A549 (cell line): Measurements from ENCODE around the gene MCU. TPM values are rescaled to one million over a fixed set of nuclear protein-coding genes. Genes with fewer than 3 reads are reported as not detected.
"Not testable (repeated sequence)": the region's sequence is repeated elsewhere in the genome, so short reads cannot be mapped to it uniquely, and the experiment has no call there.

ENCODE experiments used
- ATAC-seq, 2 experiments: fragments of 200-7000 bp in 1 of 2; fragments of >200 bp in 1 of 2; cut with Nextera tagmentation in 1 of 2; cut with Tn5 transposase in 1 of 2; 3 replicates each; pipeline versions ENCODE4 v1.8.0 to v1.9.1; 2018 to 2020; ENCODE audit warnings: mild to moderate bottlenecking in 1 of 2, moderate library complexity in 1 of 2
- CTCF ChIA-PET: fragments of 300-600 bp; sonication (Branson Sonifier 250); formaldehyde crosslinking; extraction: SDS; loops from one replicate; lab custom pipeline; 2021; ENCODE audit warnings: antibody characterized with exemption, inconsistent platforms; lab: Yijun Ruan, JAX
- POLR2A ChIA-PET: fragments of 350-600 bp; formaldehyde crosslinking; extraction: SDS; loops from one replicate; lab custom pipeline; 2021; ENCODE audit warnings: antibody characterized with exemption, inconsistent platforms; lab: Yijun Ruan, JAX
- DNase-seq, 2 experiments: peaks; one replicate each; pipeline versions ENCODE4 v3.0.0 to v3.0.0-alpha.2; 2011 to 2016; ENCODE audit warnings: low read depth in 1 of 2, low spot score in 1 of 2
- FAIRE-seq: peaks from 2 replicates; lab custom pipeline; 2011; peaks lifted over from hg19 to GRCh38; lab: Jason Lieb, UNC
- H3K27ac ChIP-seq, 2 experiments: fragments of >200 bp; sonication (Bioruptor Twin); formaldehyde crosslinking; 3 replicates each; pipeline ENCODE4 v1.5.1; 2016 to 2017
- H3K4me1 ChIP-seq: fragments of >200 bp; sonication (Bioruptor Twin); formaldehyde crosslinking; 3 replicates; pipeline ENCODE4 v1.6.1; 2016
- H3K4me2 ChIP-seq: fragments of >200 bp; sonication (Bioruptor Twin); formaldehyde crosslinking; 3 replicates; pipeline ENCODE4 v1.6.1; 2016
- H3K4me3 ChIP-seq: fragments of >200 bp; sonication (Bioruptor Twin); formaldehyde crosslinking; 3 replicates; pipeline ENCODE4 v1.5.1; 2016
- H3K9me3 ChIP-seq: fragments of >200 bp; sonication (Bioruptor Twin); formaldehyde crosslinking; 3 replicates; pipeline ENCODE4 v1.6.1; 2016
- CBX2 ChIP-seq: fragments of 200-600 bp; sonication (generic); IDR thresholded peaks from 2 replicates; pipeline ENCODE4 v1.6.1; 2016; ENCODE audit warnings: low read depth, mild to moderate bottlenecking, borderline replicate concordance
- CBX8 ChIP-seq: fragments of 200-600 bp; sonication (generic); IDR thresholded peaks from 2 replicates; pipeline ENCODE4 v1.6.1; 2016
- CEBPB ChIP-seq, 2 experiments: fragments of >200 bp in 1 of 2; sonication (Bioruptor Twin) in 1 of 2; formaldehyde crosslinking in 1 of 2; IDR thresholded peaks; 2 replicates each; pipeline ENCODE4 v1.6.1; 2012 to 2016
- CHD2 ChIP-seq: fragments of 150-350 bp; IDR thresholded peaks from 2 replicates; pipeline ENCODE4 v1.6.1; 2014; ENCODE audit warnings: low read length; ENCODE audit not compliant: partially characterized antibody
- CHD4 ChIP-seq: fragments of 200-600 bp; sonication (generic); IDR thresholded peaks from 2 replicates; pipeline ENCODE4 v1.6.1; 2016; ENCODE audit warnings: antibody characterized with exemption, mild to moderate bottlenecking, borderline replicate concordance
- E2F6 ChIP-seq: IDR thresholded peaks from 2 replicates; pipeline ENCODE4 v1.6.1; 2012; ENCODE audit warnings: low read depth, borderline replicate concordance
- EHF ChIP-seq: fragments of 250-450 bp; sonication (Bioruptor Pico); IDR thresholded peaks from 2 replicates; pipeline ENCODE4 v1.5.0; 2020; ENCODE audit warnings: mild to moderate bottlenecking
- ESRRA ChIP-seq: fragments of 150-350 bp; IDR thresholded peaks from 2 replicates; pipeline ENCODE4 v1.6.1; 2014; ENCODE audit warnings: mild to moderate bottlenecking, low read length, borderline replicate concordance
- FOSB ChIP-seq: fragments of 250-450 bp; sonication (Bioruptor Pico); IDR thresholded peaks from 2 replicates; pipeline ENCODE4 v1.5.0; 2020; ENCODE audit warnings: mild to moderate bottlenecking, moderate library complexity
- FOSL2 ChIP-seq, 2 experiments: fragments of 450-650 bp in 1 of 2; fragments of >200 bp in 1 of 2; sonication (Bioruptor Twin) in 1 of 2; formaldehyde crosslinking; IDR thresholded peaks; 2 replicates each; pipeline versions ENCODE4 v1.5.0 to v1.6.1; 2016 to 2020; ENCODE audit warnings: mild to moderate bottlenecking in 1 of 2, moderate library complexity in 1 of 2
- FOXS1 ChIP-seq: fragments of 250-450 bp; sonication (Bioruptor Pico); IDR thresholded peaks from 2 replicates; pipeline ENCODE4 v1.5.0; 2020; ENCODE audit warnings: mild to moderate bottlenecking, moderate library complexity
- HDAC2 ChIP-seq: fragments of 200-600 bp; sonication (generic); IDR thresholded peaks from 2 replicates; pipeline ENCODE4 v1.6.1; 2016
- HES2 ChIP-seq: fragments of >200 bp; sonication (Bioruptor Twin); formaldehyde crosslinking; IDR thresholded peaks from 2 replicates; pipeline ENCODE4 v1.6.1; 2016
- HEYL ChIP-seq: fragments of 250-450 bp; sonication (Bioruptor Pico); IDR thresholded peaks from 2 replicates; pipeline ENCODE4 v1.8.0; 2021; ENCODE audit warnings: mild to moderate bottlenecking, moderate library complexity
- HOXA7 ChIP-seq: fragments of 250-450 bp; sonication (Bioruptor Pico); IDR thresholded peaks from 2 replicates; pipeline ENCODE4 v1.5.0; 2020; ENCODE audit warnings: mild to moderate bottlenecking, moderate library complexity
- JUNB ChIP-seq: fragments of >200 bp; sonication (Bioruptor Twin); formaldehyde crosslinking; IDR thresholded peaks from 2 replicates; pipeline ENCODE4 v1.6.1; 2016
- KDM1A ChIP-seq: fragments of 200-600 bp; sonication (generic); IDR thresholded peaks from 2 replicates; pipeline ENCODE4 v1.6.1; 2016; ENCODE audit warnings: low read depth, mild to moderate bottlenecking
- MAFK ChIP-seq: fragments of 450-650 bp; IDR thresholded peaks from 2 replicates; pipeline ENCODE4 v1.6.1; 2014; ENCODE audit not compliant: partially characterized antibody
- MAZ ChIP-seq: fragments of 150-350 bp; IDR thresholded peaks from 2 replicates; pipeline ENCODE4 v1.6.1; 2014; ENCODE audit warnings: antibody characterized with exemption, low read depth, low read length, borderline replicate concordance
- MYC ChIP-seq: IDR thresholded peaks from 2 replicates; pipeline ENCODE4 v1.6.1; 2012; ENCODE audit warnings: mild to moderate bottlenecking, inconsistent platforms, low read length, improper control_type of control experiment, borderline replicate concordance
- NFE2L2 ChIP-seq: fragments of 150-350 bp; conservative IDR thresholded peaks from 2 replicates; pipeline ENCODE4 v1.6.1; 2014; ENCODE audit warnings: low read length
- POLR2AphosphoS2 ChIP-seq: conservative IDR thresholded peaks from 2 replicates; pipeline ENCODE4 v1.6.1; 2012; ENCODE audit warnings: low read length, improper control_type of control experiment, inconsistent platforms
- RAD21 ChIP-seq, 2 experiments: fragments of >200 bp in 1 of 2; sonication (Bioruptor Twin) in 1 of 2; formaldehyde crosslinking in 1 of 2; IDR thresholded peaks in 1 of 2; conservative IDR thresholded peaks in 1 of 2; 2 replicates in 1 of 2; 3 replicates in 1 of 2; pipeline ENCODE4 v1.6.1; 2012 to 2018; ENCODE audit warnings: inconsistent platforms in 1 of 2
- RARB ChIP-seq: fragments of 250-450 bp; sonication (Bioruptor Pico); IDR thresholded peaks from 2 replicates; pipeline ENCODE4 v1.8.0; 2021; ENCODE audit warnings: mild to moderate bottlenecking, moderate library complexity
- RFX5 ChIP-seq: fragments of 450-650 bp; IDR thresholded peaks from 2 replicates; pipeline ENCODE4 v1.7.1; 2014; ENCODE audit warnings: antibody characterized with exemption, mild to moderate bottlenecking, moderate library complexity
- SMC3 ChIP-seq: fragments of >200 bp; sonication (Bioruptor Twin); formaldehyde crosslinking; IDR thresholded peaks from 3 replicates; pipeline ENCODE4 v1.6.1; 2018; ENCODE audit warnings: inconsistent platforms
- ZC3H11A ChIP-seq: fragments of 450-650 bp; IDR thresholded peaks from 2 replicates; pipeline ENCODE4 v1.6.1; 2014; ENCODE audit warnings: antibody characterized with exemption, mild to moderate bottlenecking
- ZSCAN20 ChIP-seq: fragments of 250-450 bp; sonication (Bioruptor Pico); IDR thresholded peaks from 2 replicates; pipeline ENCODE4 v1.8.0; 2022; ENCODE audit warnings: mild to moderate bottlenecking, moderate library complexity
- WGBS: methylation state at CpG from one replicate; pipeline ENCODE4 v1.1.6; 2017; ENCODE audit errors: missing lambda C conversion rate; 5-methylcytosine and 5-hydroxymethylcytosine counted together
- polyA plus RNA-seq, 4 experiments: library from polyadenylated mRNA; depleted of rRNA in 3 of 4; stranded (reverse); fragments of >200 nt; fragmentation: RNase III in 1 of 4; extraction: RNeasy Plus Mini Kit Qiagen cat#74134 plus additional on column Dnase treatment in 1 of 4; gene quantifications; 2 replicates in 3 of 4; 3 replicates in 1 of 4; pipeline ENCODE4 v1.2.3, GENCODE V29; 2011 to 2017
- TF ChIP-seq, protein P1 (sequence below): fragments of >200 bp; sonication (Bioruptor Twin); formaldehyde crosslinking; IDR thresholded peaks from 3 replicates; pipeline ENCODE4 v1.5.1; 2016

Gene MCU
- polyA plus RNA-seq, 2 of the 4 experiments (the other 2 are of a cell fraction): 44.0 to 221 TPM

DNA sequence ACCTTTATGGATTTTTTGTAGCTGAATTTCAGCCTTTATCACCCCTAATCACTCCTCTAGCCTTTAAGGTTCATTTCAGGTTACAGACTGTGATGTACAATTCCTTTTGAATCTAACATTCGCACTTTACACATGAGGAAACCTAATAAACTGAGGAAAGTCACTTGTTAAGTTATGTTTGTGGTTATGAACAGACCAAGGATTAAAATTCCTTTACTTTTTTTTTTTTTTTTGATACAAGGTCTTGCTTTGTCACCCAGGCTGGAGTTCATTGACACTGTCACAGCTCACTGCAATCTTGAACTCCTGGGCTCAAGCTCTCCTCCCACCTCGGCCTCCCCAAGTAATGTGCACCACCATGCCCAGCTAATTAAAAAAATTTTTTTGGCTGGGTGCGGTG is 3.6 kb downstream of the MCU start:
- DNase-seq (no peak), FAIRE-seq (no peak), ATAC-seq (no peak)
- Histone ChIP-seq H3K4me2 (peak overlapping the region; percentile 86), H3K4me1 (peaks cover 47% of the 10 kb centered on the region), H3K27ac (no peak overlapping the region), H3K9me3 (no peaks in the 10 kb centered on the region), H3K4me3 (no peak overlapping the region)
- 85% methylated on average over 3 of the region's 3 CpGs for WGBS
- POLR2A ChIA-PET: interaction anchor here (0.5 to 1.0 kb wide), 2 partner anchors 67 to 71 kb away, joined by 3 read pairs; no protein-coding TSS in a partner anchor
- TF ChIP-seq HOXA7 (CRISPR knock-in tag): no peak
- no peak for TF ChIP-seq FOXS1 (CRISPR knock-in tag)
- TF ChIP-seq FOSB (CRISPR knock-in tag): no peak
- no peak for TF ChIP-seq MAZ
- no peak for TF ChIP-seq RAD21 (conservative IDR thresholded peaks at IDR 0.05 in 1 of 2, IDR thresholded peaks at IDR 0.05 in 1 of 2)
- TF ChIP-seq NFE2L2: no peak
- no peak for TF ChIP-seq EHF
- TF ChIP-seq JUNB: no peak
- TF ChIP-seq CHD2: no peak
- TF ChIP-seq, protein P1, sequence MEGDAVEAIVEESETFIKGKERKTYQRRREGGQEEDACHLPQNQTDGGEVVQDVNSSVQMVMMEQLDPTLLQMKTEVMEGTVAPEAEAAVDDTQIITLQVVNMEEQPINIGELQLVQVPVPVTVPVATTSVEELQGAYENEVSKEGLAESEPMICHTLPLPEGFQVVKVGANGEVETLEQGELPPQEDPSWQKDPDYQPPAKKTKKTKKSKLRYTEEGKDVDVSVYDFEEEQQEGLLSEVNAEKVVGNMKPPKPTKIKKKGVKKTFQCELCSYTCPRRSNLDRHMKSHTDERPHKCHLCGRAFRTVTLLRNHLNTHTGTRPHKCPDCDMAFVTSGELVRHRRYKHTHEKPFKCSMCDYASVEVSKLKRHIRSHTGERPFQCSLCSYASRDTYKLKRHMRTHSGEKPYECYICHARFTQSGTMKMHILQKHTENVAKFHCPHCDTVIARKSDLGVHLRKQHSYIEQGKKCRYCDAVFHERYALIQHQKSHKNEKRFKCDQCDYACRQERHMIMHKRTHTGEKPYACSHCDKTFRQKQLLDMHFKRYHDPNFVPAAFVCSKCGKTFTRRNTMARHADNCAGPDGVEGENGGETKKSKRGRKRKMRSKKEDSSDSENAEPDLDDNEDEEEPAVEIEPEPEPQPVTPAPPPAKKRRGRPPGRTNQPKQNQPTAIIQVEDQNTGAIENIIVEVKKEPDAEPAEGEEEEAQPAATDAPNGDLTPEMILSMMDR: no peak
- no peak for TF ChIP-seq CHD4
- no peak for TF ChIP-seq POLR2AphosphoS2
- TF ChIP-seq HEYL: no peak
- TF ChIP-seq KDM1A: no peak
- no peak for TF ChIP-seq RFX5
- TF ChIP-seq HDAC2: no peak
- no peak for TF ChIP-seq CBX8
- TF ChIP-seq RARB (CRISPR knock-in tag): no peak
- CTCF ChIA-PET: interaction anchor here (0.7 to 7.6 kb wide), 14 partner anchors 10 to 331 kb away, joined by 3 to 85 read pairs (median 4); no protein-coding TSS in a partner anchor

DNA sequence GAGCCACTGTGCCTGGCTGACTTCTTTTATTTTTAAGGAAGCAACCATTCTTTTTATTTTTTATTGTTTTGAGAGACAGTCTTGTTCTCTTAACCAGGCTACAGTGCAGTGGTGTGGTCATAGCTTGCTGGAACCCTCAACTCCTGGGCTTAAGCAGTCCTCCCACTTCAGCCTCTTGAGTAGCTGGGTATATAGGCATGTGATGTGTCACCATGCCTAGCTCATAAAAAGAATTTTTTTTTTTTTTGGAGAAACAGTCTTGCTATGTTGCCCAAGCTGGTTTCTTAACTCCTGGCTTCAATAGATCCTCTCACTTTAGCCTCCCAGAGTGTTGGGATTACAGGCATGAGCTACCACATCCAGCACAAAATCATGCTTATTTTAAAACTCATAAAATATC is 5.8 kb downstream of the MCU start:
- FAIRE-seq: no peak

GRCh38 chr10:72702465-72702864 is 10.5 kb downstream of the MCU start:
- not testable (repeated sequence) for H3K4me2 ChIP-seq, H3K27ac ChIP-seq, FAIRE-seq, H3K4me3 ChIP-seq, DNase-seq, ATAC-seq, H3K9me3 ChIP-seq
- H3K4me1 ChIP-seq: peaks cover 16% of the 10 kb centered on the region; the same call in 2 of the 3 replicates
- 98% methylated on average over 5 of the region's 5 CpGs for whole genome bisulfite sequencing
- CTCF ChIA-PET: interaction anchor here (1.3 kb wide), 1 partner anchor 9 kb away, joined by 8 read pairs; no protein-coding TSS in a partner anchor
- POLR2A ChIA-PET: interaction anchor here (0.9 kb wide), 1 partner anchor 132 kb away, joined by 3 read pairs; no protein-coding TSS in a partner anchor

More for the DNA sequence above, 5.8 kb downstream of the MCU start:
- Histone ChIP-seq H3K9me3 (no peaks in the 10 kb centered on the region), H3K4me1 (peaks cover 35% of the 10 kb centered on the region), H3K27ac (no peak overlapping the region)
- DNase-seq: no peak
- CTCF ChIA-PET: interaction anchor here (7.6 kb wide), 1 partner anchor 136 kb away, joined by 85 read pairs; no protein-coding TSS in a partner anchor
- TF ChIP-seq ZSCAN20 (CRISPR knock-in tag): no peak
- no peak for TF ChIP-seq CEBPB (IDR thresholded peaks at IDR 0.05)
- TF ChIP-seq ZC3H11A: no peak
- no peak for TF ChIP-seq MAFK
- TF ChIP-seq, protein P1: no peak
- TF ChIP-seq ESRRA: no peak
- TF ChIP-seq RFX5: no peak
- TF ChIP-seq KDM1A: no peak
- no peak for TF ChIP-seq MYC
- TF ChIP-seq HES2: no peak
- TF ChIP-seq RARB (CRISPR knock-in tag): no peak
- TF ChIP-seq SMC3: no peak
- no peak for TF ChIP-seq HEYL
- TF ChIP-seq FOSL2 (IDR thresholded peaks at IDR 0.05): no peak
- no peak for TF ChIP-seq FOSL2 (CRISPR knock-in tag; IDR thresholded peaks at IDR 0.05)
- TF ChIP-seq CBX8: no peak
- TF ChIP-seq CBX2: no peak
- no peak for TF ChIP-seq E2F6
- TF ChIP-seq, all 56 proteins: peak for 0
- POLR2A ChIA-PET: interaction anchor here (0.6 to 1.7 kb wide), 3 partner anchors 9 to 378 kb away, joined by 3 to 9 read pairs (median 4); no protein-coding TSS in a partner anchor
- no peak for ATAC-seq
- Histone ChIP-seq H3K4me2 (no peak overlapping the region), H3K4me3 (no peak overlapping the region)
